NCI-H345 treated with DMSO at 0.1 percent for 48 hours (cell line): ENCODE data around the gene UBE2D1.

Experiments used
- DNase-seq: peaks from one replicate; lab custom pipeline; 2025; ENCODE audit not compliant: unreplicated experiment; lab: John Stamatoyannopoulos, UW

Gene UBE2D1

DNA sequence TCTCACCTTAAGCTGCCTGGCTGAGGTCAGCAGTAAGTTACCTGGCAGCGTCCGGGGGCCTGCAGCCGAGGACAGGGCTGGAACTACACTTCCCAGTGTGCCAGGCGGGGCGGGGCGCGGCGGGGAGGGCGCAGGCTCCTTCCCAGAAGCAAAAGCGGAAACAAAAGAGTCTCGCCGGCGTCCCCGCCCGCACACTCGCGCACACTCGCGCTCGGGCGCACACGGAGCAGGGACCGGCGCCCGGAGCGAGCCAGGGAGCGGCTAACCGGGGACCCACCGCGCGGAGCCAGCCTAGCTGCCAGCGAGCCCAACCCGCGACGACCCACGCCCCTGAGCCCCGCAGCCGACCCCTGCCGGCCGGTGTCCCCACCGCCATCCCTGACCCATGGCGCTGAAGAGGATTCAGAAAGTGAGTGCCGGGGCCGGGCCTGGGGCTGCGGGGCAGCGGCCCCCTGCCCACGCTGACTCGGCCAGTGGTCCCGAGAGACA is at the start of gene UBE2D1:
Gene UBE2D1, plus strand, starts transcription at position 190 of the 489 bp plus-strand sequence. Its CDS starts 196 bp downstream, at position 386.
- peak; percentile 29 for DNase-seq

DNA sequence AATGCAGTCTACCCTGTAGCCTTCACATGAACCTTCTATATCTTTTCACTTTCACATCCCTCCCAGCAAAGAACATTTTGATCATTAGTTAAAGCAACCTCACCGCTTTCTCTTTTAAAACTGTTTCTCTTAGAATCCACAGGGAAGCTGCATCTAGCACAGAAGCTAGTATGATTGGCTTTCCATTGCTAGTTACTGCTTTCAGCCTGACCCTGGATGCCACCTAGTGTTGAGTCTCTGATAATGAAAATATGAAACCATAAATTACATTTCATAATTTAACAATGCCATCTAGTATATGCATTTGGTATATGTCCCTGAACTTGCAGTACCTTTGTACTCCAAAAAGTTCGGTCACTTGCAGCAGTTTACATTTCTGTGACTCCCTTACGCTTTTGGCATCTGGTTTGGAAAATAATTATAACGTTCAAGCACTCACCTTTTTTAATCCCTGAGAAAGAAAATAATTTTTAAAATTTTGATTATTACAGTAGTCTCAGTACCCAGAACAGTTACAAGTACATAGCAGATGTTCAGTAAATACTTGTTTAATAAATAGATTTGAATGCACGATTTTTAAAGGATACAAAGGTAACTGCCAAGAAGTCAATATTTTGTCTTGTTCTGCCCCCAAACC is 43.1 kb upstream of the UBE2D1 start:
- DNase-seq, result peak; percentile 15

DNA sequence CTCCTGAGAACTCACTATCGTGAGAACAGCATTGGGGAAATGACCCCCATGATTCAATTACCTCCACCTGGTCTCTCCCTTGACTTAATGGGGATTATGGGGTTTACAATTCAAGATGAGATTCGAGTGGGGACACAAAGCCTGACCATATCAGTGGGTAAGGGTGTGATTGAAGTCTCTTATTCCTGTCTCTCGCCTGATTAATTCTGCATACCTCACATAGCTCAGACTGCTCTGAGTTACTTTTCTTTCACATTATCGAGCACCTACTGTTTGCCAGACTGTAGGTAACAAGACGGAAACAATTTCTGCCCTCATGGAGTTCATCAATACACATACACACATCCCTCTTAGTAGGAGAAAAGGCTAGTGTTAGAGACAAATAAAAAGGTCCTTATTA is 40.8 kb upstream of the UBE2D1 start:
- no peak for DNase-seq

DNA sequence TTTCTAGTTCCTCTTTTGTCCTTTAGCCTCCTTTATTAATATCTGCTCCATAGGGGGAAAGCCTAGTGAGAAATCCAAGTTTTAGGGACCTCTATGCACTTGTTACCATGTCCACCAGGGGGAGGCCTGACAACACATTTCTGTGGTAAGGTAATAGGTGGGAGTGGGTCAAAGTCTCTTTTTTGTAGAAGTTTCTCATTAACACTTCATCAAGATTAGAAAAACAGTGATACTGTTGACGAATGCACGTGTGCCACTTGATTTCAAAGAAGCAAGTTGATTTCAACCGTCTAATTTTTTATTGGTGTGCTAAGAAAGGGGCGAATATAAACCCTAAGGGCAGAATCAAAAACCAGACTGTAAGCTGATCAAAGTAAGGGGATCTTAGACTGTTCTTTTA is 35.2 kb upstream of the UBE2D1 start:
- peak; percentile 0 for DNase-seq

DNA sequence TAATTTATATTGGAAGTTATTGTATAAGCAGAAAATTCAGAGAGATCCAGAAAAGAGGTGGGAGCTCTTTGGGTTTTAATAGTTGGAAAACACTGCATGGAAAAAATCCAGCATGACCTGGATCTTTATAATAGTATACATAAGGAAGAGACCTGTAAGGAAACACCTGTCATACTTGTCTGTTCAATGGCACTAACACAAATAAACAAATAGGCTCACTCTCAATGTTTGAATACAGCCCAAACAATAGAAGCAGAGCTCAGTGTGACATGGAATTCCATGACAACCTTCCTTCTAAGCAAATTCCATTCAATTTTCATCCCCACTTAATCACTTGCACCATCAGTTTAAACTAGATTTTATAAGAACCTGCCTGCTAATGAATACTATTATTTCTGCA is 34.1 kb upstream of the UBE2D1 start:
- DNase-seq, result peak; percentile 25

DNA sequence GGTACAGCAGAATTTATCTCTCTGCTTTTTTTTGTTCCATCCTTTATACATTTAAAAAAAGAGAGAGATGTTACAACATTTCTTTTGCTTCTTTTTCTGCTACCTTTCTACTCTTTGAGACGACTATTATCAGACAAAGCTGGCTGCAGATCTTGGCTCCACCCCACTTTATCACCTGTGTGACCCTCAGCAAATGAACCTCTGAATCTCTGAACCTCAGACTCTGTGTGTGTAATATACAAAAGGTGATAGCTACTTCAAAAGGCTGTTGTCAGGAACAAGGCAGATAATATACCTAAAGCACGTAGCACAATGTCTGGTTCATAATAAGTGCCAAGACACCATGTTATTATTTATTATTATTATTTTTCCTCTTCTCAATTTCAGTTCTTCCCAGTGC is 32.6 kb upstream of the UBE2D1 start:
- DNase-seq, result no peak

DNA sequence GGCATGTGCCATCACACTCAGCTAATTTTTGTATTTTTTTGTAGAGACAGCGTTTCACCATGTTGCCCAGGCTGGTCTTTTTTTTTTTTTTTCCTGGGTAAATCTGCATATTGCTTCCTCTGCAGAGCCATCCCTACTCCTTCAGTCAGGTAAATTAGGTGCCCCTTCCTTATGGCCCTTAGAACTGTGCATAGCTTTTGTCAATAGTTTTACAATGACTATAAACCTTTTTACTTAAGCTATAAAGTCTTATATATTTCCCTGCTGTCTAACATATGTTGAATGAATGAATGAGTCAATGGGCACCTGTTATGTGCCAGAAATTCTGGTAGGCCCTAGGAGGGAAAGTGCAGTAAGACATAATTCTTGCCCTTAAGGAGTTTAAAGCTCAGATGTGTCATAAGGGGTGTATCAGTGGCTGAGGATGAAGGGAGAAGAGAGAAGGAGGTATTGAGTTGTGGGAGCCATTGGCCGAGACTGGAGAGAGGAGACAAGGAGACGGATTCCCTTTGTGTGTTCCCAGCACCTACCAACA is 30.6 kb upstream of the UBE2D1 start:
- no peak for DNase-seq

DNA sequence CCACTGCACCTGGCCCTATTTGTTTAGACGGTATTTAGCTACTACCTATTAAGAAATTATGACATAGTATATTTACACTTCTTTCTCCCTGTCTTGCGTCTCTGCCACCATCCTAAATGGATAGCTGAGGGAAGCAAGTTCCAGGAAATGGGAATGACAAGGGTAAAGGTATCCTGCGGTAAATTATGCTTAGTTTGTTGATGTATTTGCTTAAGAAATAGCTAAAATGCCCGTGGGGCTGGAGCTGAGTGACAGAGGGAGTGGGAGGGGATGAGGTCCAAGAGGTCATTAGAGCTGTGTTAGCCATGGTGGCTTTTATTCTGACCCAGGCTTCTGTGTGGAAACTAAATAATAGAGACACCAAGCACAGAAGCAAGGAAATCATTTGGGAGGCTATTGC is 29.0 kb upstream of the UBE2D1 start:
- DNase-seq, result no peak

DNA sequence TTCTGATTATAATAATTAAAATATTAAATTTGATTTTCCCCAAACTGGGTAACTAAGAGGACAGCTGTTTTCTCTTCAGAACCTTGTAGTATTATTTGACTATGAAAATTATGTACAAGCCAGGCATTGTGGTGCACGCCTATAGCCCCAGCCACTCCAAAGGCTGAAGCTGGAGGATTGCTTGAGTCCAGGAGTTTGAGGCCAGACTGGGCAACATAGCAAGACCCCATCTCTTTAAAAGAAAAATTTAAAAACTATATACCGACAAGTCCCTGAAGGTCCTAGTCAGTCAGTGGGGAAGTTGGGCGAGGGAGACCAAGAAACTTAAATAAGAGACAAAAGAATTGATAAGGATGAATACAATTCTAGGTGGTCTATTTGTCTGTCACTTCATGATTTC is 27.1 kb upstream of the UBE2D1 start:
- DNase-seq, result no peak

DNA sequence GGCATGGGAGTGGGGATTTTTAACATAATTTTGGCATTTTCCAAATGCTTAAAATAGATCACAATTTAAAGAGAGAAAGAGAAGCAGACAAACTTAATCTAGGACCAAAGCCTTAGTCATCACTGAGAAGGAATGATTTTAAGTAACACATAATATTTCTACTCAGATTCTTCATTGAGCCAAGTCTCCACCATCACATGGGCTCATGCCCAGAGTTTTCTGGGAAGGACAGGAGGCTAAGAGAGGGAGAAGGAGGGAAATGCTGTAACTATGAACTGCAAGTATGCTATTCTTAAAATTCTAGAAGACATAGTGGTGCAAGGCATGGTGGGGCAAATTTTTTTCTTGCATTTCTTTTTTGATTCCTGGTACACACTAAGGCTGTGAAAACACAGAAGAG is 23.8 kb upstream of the UBE2D1 start:
- no peak for DNase-seq

DNA sequence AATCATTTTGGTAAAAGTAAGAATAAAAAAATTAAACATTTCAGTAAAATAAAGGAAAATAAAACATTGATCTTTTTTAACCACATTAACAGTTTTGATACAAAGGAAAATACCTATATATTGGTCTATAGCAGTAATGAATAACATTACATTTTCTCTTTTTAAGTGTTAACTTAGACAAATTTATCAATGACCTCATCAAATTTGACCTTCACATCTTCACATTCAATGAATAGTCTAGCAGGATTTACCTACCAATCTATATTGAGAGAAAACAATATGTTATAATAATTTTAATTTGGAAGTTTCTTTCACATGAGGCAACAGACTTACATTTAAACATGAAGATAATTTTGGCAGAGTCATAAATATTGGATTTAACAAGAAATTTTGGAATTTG is 17.9 kb upstream of the UBE2D1 start:
- DNase-seq, result no peak

DNA sequence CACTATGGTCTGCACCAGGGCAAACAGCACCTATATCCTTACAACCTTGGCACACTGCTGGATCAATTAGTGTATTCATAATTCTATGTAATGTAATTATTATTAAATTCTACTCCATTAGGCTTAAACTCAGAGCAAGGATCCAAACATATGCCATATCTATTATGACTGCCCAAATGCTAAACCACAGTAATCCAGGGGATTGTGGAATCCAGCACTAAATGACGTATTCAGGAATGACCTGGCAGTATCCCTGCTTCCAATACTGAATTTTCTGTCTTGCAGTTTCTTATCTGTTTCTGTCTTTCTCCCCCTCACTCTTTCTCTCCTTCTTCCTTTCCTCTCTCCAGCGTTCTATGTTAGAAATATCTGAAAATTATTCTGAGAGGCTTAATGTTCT is 16.5 kb upstream of the UBE2D1 start:
- no peak for DNase-seq

DNA sequence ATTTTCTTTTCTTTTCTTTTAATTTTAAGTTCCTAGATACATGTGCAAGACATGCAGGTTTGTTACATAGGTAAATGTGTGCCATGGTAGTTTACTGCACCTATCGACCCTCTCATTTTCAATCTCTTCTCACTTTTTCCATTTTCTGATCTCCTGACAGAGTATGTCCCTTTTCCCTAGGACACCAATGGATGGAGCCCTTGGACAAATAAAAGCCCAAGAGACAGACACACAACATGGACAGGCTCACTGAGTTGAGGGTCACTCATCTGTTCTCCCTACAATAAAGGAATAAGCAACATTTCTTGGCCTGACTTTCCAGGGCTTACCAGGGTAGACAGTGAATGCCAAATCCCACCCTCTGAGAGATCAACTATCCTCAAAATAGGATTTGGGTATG is 15.2 kb upstream of the UBE2D1 start:
- no peak for DNase-seq

DNA sequence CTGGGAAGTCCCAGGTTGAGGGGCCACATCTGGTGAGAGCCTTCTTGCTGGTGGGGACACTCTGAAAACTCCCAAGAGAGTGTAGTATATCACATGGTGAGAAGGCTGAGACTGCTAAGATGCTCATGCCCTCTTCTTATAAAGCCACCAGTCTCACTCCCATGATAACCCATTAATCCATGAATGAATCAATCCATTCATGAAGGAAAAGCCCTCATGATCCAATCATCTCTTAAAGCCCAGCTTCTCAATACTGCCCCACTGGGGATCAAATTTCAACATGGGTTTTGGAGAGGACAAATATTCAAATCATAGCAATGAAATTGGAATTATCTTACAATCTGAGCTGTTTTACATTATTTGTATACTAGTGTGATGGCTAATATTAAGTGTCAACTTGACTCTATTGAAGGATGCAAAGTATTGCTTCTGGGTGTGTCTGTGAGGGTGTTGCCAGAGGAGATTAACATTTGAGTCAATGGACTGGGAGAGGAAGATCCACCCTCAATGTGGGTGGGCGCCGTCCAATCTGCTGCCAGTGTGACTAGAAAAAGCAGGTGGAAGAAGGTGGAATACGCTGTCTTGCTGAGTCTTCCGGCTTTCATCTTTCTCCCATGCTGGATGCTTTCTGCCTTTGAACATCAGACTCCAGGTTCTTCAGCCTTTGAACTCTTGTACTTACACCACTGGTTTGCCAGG is 14.3 kb upstream of the UBE2D1 start:
- no peak for DNase-seq

DNA sequence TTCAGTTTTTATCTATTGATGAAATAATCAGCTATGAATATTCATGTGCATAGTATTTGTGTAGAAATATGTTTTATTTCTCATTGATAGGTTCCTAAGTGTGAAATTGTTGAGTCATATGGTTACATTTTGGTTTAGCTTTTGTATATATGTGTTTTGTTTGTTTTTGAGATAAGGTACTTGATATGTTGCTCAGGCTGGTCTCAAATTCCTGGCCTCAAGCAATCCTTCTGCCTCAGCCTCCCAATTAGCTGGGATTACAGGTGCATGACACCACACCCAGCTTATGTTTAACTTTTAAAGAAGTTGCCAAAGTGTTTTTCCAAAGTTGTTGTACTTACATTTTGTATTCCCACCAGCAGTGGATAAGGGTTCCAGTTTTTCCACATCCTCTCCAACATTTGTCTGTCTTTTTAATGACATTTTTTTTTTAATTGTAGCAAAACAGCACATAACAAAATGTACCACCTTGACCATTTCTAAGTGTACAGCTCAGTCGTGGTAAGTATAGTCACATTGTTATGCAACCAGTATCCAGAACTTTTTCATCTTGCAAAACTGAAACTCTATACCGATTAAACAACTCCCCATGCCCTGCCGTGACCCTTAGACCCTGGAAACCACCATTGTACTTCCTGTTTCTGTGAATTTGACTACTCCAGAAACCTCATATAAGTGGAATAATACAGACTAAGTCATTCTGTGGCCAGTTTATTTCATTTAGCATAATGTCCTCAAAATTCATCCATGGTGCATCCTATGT is 12.6 kb upstream of the UBE2D1 start:
- DNase-seq, result no peak

DNA sequence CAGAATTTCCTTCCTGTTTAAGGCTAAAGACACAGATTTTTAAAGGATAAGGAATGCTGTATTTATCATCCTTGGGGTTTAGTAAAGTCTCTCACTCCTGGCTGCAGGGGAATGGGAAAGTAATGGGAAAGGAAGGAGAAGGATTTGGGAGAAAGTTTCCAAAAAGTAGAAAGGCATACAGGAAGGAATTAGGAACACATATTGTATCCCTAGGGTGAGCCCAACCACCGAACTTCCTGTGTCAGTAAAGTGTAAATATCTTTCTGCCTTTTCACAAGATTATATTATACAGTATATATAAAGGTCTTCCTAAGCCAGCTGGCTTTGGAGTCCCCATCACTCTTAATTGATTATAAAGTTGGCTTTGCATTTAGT is 12.0 kb upstream of the UBE2D1 start:
- DNase-seq, result no peak

DNA sequence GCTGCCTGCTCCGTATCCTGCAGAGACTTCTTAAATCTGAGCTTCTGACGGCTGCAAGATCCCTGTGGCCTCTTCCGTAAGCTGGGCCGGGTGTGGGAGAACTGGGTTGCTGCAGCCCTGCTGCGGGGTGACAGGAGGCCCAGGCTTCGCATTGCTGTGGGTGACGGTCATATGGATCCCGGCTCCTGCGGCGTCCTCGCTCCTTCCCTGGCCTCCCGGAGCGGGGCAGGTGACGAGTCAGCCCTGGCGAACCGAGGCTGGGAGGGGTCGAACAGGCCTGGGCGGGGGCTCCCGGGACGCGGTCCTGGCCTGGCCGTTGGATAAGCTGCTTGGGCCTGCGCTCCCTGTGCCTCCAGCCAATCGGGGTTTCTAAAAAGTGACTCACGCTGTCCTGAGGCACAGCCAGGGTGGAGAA is 7.8 kb upstream of the UBE2D1 start:
- DNase-seq, result no peak

DNA sequence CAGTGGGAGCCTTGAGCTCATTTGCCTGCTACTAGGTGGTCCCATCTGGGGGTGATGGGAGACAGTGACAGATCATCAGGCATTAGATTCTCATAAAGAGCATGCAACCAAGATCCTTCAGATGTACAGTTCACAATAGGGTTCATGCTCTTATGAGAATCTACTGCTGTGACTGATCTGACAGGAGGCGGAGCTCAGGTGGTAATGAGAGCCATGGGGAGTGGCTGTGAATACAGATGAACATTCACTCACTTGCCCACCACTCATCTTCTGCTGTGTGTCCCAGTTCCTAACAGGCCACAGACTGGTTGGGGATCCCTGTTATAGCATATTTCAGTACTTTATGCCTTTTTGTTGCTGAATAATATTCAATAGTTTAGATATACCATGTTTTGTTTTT is 6.6 kb upstream of the UBE2D1 start:
- no peak for DNase-seq

DNA sequence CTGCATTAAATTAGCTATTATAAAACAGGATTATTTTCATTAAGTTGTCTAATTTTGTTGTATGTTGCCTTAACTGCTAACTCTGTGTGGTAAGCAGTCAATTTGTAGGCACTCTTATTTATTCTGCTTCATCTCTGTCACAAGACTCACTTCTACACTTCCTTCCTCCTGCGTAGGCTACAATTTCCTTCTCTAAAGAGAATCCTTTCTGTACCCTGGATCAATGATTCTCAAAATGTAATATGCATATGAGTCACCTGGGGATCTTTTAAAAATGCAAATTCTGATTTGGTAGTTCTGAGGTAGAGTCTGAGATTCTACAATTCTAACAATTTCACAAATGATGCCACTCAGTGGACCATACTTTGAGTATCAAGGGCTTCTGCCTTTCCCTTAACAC is 4.4 kb upstream of the UBE2D1 start:
- DNase-seq, result no peak

DNA sequence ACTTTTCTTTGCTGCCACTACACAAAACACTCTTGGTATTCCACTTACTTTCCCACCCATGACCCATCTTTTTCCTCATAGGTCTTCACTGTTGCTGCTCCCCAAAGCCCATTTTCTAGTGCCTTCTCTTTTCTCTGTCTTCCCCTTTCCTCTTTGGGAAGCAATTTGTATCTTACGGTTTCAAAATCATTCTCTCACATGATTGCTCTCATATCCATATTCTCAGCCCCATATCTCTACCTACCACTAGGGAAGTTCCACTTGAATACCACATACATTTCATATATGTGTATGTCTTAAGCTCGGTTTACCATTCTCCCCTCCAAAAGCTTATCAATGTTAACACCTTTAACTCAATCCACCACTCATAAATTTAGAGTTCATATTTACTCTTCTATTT is 3.2 kb upstream of the UBE2D1 start:
- DNase-seq, result no peak

DNA sequence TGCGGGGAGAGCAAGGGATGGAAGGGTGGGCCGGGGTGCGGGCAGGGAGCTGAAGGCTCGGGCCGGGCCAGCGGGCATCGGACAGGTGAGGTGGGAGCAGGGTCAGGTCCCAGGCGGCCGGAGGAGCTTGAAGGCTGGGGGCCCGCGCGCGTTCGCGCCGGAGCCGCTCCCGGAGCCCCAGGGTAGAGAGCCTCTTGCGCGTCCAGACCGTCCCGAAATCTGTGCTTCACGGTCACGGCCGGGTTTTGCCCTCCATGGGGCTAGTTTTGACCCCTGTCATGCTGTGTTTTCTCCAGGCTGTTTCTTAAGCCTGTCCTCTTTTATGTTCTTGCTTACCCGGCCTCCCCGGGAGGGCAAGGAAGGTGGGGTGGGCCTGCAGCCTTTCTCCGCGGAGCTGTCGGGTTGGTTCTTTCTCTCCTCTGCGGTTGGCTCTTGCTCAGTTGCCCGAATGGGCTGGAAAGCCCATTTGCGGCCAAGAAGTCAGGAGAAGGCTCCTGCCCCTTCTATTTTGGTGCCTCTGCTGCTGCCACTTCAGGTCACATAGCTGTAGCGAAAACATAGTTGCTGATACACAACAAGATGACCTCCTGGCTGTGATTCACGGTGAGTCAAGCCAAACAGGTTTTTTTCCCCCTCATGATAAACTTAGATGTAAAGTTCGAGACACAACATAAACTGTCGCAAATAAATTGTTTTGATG is 650 bp downstream of the UBE2D1 start:
- DNase-seq, result no peak
